Measurements from ENCODE around the gene TDRKH. TPM values are rescaled to one million over a fixed set of nuclear protein-coding genes. Genes with fewer than 3 reads are reported as not detected.

TDRKH gene
- total and polyA plus RNA-seq, 2 of the 13 experiments (the other 11 are each of a cell fraction or from before 2014, with no cell fraction given): 3.9 to 5.4 TPM

DNA sequence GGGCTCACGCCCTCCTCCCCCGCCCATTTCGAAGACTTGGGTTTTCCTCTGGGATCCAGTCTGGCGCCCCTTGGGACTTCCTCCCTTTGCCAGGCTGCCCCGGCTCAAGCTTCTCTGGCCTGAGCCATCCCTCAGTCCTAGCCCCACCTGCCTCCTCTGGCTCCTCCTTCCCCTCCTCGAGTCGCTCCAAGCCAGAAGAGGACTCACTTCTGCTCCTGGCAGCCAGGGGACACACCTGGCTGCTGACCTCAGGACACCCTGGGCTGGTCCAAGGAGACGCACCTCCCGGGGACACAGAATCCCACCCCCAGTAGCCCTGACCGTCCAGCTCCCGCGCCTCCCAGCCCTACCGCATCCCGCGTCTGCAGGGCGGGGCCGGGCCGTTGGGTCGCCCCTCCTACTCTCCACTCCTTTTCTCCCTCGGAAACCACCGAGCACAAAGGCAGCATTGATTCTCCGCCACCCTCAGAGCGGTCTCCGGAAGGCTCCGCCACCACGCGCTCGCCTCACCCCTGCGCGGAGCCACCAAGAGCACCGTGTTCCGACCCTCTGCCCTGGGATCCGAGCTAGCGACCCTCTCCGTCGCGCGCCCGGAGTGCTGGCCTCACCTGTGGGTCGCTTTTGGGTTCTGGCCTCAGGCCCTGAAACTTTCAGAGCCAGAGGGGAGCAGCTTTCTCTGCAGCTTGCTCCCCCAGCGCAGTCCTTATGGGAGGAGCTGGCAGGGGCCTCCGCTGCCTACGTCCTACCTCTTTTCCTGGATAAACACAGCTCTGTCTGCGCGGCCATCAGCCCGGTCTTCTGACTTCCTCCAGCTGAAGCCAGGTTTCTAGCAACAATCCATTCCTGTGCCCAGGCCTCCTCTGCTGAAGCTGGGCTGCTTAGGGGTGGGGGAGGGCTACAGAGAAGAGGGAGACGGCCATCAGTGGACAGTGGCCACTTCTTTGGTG lies 49.4 kb upstream of the TDRKH start, which contains the start of gene C2CD4D (continued):
- no peak for TF ChIP-seq KAT2B (IDR thresholded peaks at IDR 0.05; ENCODE audit: borderline replicate concordance, low read depth, low read length)
- TF ChIP-seq PRMT3 (CRISPR knock-in tag; IDR thresholded peaks at IDR 0.05; ENCODE audit: borderline replicate concordance, low read depth): no peak
- no peak for TF ChIP-seq JUNB (CRISPR knock-in tag; IDR thresholded peaks at IDR 0.05; ENCODE audit: borderline replicate concordance)
- no peak for TF ChIP-seq ZNF883 (CRISPR knock-in tag; IDR thresholded peaks at IDR 0.05; ENCODE audit: not compliant biosample characterization)
- TF ChIP-seq ZNF589 (CRISPR knock-in tag; conservative IDR thresholded peaks at IDR 0.05): no peak
- TF ChIP-seq RAD51 (IDR thresholded peaks at IDR 0.05; ENCODE audit: borderline replicate concordance): no peak
- TF ChIP-seq ZNF432 (CRISPR knock-in tag; IDR thresholded peaks at IDR 0.05; ENCODE audit: borderline replicate concordance): no peak
- TF ChIP-seq SAFB2 (CRISPR knock-in tag; IDR thresholded peaks at IDR 0.05; ENCODE audit: borderline replicate concordance, low read depth): no peak
- no peak for TF ChIP-seq SRSF1 (optimal IDR thresholded peaks at IDR 0.05; ENCODE audit: low read depth, low read length)
- TF ChIP-seq DDIT3 (CRISPR knock-in tag; IDR thresholded peaks at IDR 0.05): no peak
- no peak for TF ChIP-seq ISL2 (CRISPR knock-in tag; IDR thresholded peaks at IDR 0.05)
- TF ChIP-seq MTF2 (CRISPR knock-in tag; IDR thresholded peaks at IDR 0.05; ENCODE audit: borderline replicate concordance): no peak
- TF ChIP-seq ZNF296 (CRISPR knock-in tag; conservative IDR thresholded peaks at IDR 0.05): no peak
- no peak for TF ChIP-seq SP4 (CRISPR knock-in tag; IDR thresholded peaks at IDR 0.05)
- TF ChIP-seq IRF2 (CRISPR knock-in tag; IDR thresholded peaks at IDR 0.05): no peak
- no peak for TF ChIP-seq ZNF556 (CRISPR knock-in tag; IDR thresholded peaks at IDR 0.05; ENCODE audit: borderline replicate concordance)
- TF ChIP-seq HNRNPK (IDR thresholded peaks at IDR 0.05; ENCODE audit: low read depth, low read length, poor library complexity, severe bottlenecking): no peak
- TF ChIP-seq ZNF652 (CRISPR knock-in tag; IDR thresholded peaks at IDR 0.05; ENCODE audit: borderline replicate concordance, low read depth): no peak
- no peak for TF ChIP-seq NFYB (CRISPR knock-in tag; IDR thresholded peaks at IDR 0.05)
- 0 out of 2 replicates have a peak, but pooled peaks have one; percentile 12 for TF ChIP-seq CTCF (CRISPR knock-in tag; IDR thresholded peaks at IDR 0.05)
- TF ChIP-seq ZNF350 (CRISPR knock-in tag; IDR thresholded peaks at IDR 0.05; ENCODE audit: borderline replicate concordance, low read depth): no peak
- TF ChIP-seq KMT2A (CRISPR knock-in tag; IDR thresholded peaks at IDR 0.05): no peak
- no peak for TF ChIP-seq HES4 (CRISPR knock-in tag; IDR thresholded peaks at IDR 0.05; ENCODE audit: borderline replicate concordance)
- no peak for TF ChIP-seq MBD4 (IDR thresholded peaks at IDR 0.05; ENCODE audit: borderline replicate concordance, low read length)
- TF ChIP-seq MAFF (IDR thresholded peaks at IDR 0.05; ENCODE audit: low read depth, low read length): no peak
- no peak for TF ChIP-seq ZNF672 (CRISPR knock-in tag; IDR thresholded peaks at IDR 0.05)
- no peak for TF ChIP-seq ZNF143 (CRISPR knock-in tag; IDR thresholded peaks at IDR 0.05)
